Activated naive CD4-positive, alpha-beta T cell treated with anti-CD3 and anti-CD28 coated beads, Interleukin-2, amount 50 U/mL, for 16 hours (primary cell): ENCODE results near the gene GNG14.
"Not testable (repeated sequence)": the region's sequence is repeated elsewhere in the genome, so short reads cannot be mapped to it uniquely, and the experiment has no call there.

Source experiments
- DNase-seq: peaks from one replicate; pipeline ENCODE4 v3.0.0-alpha.2; 2020

The GNG14 gene

DNA sequence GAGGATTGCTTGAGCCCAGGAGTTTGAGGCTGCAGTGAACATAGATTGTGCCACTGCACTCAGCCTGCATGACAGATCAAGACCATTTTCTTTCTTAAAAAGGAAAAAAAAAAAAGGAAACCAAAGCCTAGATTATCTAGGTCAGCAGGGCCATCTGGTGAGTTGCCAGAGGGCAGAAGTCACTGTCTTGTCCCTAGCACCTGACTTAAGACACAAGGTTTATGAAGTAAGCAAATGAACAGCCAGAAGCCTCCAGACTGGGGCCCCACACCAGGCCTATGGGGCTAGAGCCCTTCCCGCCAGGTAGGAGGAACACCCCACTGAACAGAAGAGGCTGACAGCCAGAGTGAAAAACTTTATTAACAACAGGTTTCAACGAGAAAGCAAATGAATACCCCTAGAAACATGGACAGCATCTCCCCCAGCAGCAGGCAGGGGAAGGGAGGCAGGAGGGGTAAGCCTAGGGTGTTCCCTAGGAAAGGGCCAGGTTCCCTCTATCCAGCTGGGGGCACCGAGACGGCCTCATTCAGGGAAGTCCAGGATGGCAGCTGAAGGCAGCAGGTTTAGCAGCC is 20.0 kb upstream of the GNG14 start:
- no peak for DNase-seq

DNA sequence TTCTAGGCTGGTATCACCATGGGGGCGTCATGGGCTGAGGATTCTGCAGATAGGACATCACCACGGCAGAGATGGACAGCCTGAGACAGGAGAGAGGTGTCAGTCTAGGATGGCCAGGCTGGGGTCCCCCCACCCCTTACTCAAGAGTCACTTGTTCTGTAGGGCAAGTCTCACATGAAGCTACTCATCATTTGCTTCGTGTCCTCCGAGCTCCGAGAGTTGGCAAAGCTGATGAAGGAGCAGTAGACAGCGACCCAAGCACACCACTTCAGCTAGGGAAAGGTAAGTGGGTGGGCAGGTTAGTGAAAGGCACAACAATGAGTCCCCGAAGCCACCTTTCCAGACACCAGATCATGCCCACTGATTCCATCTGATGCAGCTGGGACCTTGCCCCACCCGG is 19.5 kb upstream of the GNG14 start:
- DNase-seq = no peak

DNA sequence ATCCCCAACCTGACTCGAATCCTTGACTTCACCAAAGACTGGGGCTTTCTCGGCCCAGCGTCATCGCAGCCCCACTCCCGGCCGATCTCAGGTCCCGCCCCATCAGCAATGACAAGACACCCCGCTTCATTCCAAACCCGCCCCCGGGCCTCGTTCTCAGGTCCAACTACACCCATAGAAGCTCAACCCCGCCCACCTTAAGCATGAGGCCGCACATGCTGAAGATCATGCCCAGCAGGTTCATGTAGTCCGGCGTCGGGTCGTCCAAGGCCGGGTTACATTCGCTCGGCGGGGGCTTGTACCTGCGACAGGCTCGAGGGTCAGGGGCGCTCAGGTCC is 18.9 kb upstream of the GNG14 start:
- DNase-seq = peak; percentile 76

DNA sequence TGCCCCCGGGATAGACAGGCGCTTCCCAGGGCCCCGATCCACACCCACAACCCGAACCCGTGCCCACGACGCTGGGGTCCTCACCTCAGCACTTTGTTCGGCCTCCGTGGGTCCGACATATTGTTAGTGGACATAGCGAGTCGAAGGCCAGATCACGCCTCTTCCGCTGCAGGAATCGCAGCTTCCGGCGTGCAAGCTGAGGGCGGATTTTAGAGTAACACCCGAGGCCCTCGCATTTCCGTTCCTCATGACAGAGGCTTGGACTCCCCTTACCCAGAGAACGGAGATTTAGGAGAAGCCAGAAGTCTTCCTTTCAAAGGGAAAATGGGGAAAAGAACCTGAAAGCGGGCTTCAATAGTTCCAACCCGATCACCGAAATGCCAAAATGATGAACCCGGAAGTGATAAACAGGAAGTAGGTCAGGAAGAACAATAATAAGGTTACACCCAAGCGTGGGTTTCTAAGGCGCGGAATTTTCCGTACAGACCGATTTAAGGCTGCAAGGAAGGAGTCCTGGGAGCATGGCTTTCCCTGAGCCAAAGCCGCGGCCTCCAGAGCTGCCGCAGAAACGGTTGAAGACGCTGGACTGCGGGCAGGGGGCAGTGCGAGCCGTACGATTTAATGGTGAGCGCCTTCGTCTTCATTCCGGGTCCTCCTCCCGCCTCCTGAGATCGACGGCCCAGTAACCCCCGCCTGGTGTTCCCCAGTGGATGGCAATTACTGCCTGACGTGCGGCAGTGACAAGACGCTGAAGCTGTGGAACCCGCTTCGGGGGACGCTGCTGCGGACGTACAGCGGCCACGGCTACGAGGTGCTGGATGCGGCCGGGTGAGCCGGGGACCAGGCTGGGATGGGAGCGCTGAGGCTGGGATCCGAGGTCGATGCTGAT is 18.3 kb upstream of the GNG14 start:
- DNase-seq = peak; percentile 74

DNA sequence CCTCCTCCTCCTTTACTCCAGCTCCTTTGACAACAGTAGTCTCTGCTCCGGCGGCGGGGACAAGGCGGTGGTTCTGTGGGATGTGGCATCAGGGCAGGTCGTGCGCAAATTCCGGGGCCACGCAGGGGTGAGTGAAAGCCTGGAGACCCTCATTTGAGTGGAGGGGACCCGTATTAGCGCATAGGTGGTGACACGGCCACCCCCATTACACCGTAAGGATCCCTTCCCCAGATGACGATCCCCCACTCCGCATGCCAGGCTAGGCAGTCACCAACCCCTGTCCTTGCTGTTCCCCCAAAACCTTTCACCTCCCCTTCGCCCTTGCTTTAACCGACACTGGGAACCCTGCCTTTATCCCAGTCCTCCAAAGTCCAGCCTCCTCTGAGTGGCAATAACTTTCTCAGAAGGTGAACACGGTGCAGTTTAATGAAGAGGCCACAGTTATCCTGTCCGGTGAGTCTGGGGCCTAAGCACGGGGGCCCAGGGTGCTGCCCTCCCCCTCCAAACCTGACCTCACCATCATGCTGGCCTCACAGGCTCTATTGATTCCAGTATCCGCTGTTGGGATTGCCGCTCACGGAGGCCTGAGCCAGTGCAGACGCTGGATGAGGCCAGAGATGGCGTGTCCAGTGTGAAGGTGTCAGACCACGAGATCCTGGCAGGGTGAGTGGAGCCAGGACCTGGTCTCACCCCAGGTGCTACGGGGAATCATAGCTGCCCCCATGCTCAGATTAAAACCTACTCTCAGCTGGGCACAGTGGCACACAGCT is 17.5 kb upstream of the GNG14 start:
- DNase-seq = no peak

DNA sequence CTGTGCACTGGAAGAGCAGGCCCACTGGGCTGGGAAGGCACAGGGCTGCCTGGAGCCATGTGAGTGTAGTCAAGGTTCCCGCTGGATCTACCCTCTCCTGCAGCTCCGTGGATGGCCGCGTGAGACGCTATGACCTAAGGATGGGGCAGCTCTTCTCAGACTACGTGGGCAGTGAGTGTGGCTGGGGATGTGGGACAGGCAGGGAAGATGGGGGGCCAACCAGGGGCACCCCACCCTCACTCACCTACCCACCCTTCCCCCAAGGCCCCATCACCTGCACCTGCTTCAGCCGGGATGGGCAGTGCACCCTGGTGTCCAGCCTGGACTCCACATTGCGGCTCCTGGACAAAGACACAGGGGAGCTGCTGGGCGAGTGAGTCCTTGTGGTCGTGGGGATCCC is 15.1 kb upstream of the GNG14 start:
- no peak for DNase-seq

DNA sequence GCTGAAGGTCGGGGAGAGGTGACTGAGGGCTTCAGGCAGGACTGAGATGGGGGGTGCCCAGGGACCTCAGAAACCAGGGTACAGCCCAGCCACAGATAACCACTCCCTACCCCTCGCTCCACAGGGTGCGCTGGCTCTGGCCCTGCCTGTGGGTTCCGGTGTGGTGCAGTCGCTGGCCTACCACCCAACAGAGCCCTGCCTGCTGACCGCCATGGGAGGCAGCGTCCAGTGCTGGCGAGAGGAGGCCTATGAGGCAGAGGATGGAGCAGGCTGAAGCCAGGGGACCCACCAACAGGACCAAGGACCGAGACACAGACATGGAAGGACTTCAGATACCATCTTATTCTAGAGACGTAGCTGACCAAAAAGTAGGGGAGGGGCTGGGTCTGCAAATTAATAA is 12.4 kb upstream of the GNG14 start:
- no peak for DNase-seq

DNA sequence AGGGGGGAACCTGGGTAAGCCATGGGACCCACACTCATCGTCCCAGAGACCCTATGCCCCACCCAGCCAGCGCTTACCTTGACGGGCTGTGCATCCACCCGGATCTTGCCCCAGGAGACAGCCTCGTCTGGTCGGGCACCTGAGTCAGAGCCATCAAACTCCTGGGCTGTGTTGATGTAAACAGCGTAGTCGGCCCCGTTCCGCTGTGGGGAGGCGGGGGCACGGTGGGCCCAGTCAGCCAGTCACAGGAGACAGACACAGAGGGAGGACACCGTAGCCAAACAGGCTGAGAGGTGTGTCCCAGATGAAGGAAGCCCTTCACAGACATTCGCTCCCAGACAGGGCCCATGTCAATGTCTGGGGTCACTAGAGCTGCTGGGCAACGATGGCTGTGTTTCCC is 11.9 kb upstream of the GNG14 start:
- DNase-seq = no peak

DNA sequence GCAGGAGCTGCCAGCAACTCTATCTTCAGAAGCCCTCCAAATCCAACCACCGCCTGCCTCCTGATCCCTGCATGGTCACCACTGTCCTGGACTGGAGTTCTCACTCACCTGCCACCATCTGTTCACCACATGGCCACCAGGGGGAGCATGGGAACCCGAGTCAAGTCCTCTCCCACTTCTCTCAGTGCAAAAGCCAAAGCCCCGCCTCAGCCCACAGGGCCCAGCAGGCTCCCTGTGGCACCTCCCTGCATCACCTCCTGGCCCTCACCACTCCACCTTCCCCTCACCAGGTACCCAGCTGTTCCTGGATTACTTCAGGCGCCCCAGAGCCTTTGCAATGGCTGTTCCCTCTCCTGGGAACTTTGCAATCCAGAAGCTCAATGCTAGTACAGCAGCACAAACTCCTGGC is 11.4 kb upstream of the GNG14 start:
- DNase-seq = peak; percentile 88

DNA sequence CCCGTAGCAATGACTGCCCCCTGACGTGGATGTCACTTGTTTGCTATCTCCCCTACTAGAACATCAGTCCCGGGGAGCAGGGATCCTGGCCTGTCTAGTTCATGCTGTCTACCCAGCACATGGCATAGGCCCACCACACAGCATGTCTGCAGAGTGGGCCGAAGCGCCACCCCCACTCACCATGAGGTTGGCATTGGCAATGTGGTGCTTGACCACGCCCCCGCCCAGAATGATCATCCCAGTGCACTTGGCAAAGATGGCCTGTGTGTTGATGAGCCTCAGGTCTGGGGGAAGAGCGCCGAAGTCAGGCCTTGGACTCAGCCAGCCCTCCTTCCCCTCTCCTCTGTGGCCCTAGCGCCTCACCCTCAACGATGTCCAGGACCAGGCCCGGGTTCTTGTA is 10.9 kb upstream of the GNG14 start:
- no peak for DNase-seq

DNA sequence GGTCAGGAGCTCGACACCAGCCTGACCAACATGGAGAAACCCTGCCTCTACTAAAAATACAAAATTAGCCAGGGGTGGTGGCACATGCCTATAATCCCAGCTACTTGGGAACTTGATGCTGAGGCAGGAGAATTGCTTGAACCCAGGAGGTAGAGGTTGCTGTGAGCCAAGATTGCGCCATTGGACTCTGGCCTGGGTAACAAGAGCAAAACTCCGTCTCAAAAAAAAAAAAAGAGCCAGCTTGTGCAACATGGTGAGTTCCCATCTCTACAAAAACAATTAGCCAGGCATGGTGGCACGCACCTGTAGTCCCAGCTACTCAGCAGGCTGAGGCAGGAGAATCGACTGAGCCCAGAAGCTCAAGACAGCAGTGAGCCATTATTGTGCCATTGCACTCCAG is 9.8 kb upstream of the GNG14 start:
- not testable (repeated sequence) for DNase-seq

DNA sequence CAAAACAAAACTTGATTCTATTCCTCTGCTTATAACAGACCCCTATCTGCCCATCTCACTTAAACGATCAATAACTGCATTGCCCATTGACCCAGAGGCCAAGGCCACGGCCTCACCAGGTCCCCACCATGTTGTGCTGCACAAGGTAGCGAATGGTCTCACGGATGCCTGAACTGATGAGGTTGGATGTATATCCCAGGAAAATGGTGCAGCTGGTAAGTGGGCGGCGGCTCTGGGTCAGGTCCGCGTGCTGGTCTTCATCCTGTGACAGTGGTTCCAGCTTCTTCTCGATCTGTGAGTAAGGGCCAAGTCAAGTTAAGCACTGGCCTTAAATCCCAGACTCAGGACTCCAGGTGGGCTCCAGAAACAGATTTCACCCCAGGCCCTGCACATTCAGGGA is 7.8 kb upstream of the GNG14 start:
- no peak for DNase-seq

DNA sequence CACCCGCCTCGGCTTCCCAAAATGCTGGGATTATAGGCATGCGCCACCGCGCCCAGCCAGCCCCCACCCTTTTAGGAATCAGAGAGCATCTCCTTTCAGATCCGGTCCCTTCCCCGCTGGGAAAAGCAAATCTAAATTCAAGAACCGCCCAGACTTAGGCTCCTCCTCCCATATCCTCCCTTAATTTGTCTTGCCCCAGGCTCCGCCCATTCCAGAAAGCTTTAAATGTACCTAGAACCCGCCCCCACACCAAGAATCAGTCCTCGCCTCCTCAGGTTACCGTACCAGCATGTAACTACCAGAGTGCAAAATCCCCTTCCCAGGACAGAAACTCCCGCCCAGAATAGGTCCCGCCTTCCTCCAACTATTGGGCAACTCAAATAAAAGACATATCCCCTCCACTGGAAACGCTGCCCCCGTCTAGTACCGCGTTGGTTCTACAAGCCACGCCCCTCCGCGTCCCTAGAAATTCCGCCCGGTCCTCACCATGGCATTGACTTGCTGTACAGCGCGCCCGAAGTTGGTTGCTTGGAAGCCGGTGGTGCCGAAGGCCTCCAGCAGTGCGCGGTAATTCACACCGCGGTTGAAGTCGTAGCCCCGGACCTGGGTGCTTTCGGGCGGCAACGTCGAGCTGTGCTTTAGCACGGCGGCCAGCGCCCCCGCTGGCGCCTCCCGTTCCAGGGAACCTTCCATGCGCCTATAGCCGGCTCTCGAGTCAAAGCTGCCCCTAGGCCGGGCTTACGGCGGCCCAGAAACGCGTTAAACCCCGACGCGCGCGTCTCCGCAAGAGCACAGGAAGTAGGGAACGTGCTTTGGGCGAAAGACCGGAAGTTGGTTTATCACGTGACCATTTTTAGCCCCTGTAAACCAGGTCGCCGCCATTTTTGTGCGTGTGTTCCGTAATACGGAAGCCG is 6.5 kb upstream of the GNG14 start, which contains the start of gene DHPS:
Gene DHPS, minus strand, starts transcription at position 807 of the 914 bp plus-strand sequence. Its CDS starts 114 bp downstream, at position 693.
- DNase-seq = peak; percentile 89

DNA sequence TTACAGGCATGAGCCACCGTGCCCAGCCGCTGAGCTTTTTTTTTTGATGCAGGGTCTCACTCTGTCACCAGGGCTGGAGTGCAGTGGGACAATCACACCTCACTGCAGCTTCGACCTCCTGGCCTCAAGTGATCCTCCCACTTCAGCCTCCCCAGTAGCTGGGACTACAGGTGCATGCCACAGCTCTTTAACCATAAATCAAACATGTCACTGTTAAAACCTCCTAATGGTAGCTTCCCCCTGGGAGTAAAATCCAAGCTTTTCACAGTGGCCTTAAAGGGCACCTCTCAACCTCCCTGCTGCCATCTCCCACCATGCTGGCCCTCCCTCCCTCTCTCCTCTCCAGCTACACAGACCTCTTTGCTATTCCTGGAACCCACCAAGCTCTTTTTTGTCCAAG is 2.0 kb upstream of the GNG14 start:
- no peak for DNase-seq

DNA sequence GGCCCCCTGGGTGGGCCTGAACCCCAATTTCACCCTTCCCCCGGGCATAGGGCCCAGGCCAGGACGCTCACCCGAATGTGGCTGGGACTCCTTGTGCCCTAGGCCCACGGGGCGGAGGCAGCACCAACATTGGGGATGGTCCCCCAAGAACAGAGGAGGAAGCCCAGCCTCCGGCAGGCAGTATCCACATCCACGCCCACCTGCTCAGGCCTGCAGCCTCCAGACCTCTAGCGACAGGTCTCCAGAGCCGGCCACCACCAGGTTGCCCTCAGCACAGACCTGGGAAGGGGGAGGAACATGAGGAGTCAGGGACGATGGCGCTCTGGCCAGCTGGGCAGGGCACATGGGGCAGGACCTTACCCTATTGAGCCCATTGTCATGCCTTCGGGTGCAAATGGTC is 1.2 kb downstream of the GNG14 start:
- DNase-seq = no peak

DNA sequence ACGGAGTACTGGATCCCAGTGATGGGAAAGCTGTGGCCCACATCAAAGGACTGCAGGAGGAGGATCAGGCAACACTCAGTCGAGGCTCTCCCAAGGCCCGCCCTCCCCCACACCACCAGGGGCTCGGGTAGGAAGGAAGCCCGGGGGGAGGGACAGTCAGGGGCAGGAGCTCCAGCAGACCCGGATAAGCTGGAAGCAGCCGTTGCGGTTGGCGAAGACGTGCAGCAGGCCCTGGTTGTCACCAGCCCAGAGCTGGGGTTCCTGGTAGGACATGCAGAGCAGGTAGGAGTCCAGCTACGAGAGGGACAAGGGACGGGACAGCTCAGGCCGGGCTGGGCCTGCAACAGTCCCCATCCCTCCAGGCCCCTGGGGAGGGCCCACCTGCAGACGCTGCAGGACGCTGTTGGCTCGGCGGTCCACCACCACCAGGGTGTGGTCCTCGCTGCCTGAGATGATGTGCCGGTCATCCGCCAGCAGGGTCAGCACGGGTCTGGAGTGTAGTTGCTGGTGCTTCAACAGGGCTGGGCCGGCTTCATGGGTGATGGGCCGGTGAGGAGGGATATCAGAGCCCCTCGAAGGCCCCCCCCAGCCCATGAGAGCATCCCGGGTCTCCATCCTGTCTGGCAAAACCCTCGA is 1.9 kb downstream of the GNG14 start:
- DNase-seq = no peak

DNA sequence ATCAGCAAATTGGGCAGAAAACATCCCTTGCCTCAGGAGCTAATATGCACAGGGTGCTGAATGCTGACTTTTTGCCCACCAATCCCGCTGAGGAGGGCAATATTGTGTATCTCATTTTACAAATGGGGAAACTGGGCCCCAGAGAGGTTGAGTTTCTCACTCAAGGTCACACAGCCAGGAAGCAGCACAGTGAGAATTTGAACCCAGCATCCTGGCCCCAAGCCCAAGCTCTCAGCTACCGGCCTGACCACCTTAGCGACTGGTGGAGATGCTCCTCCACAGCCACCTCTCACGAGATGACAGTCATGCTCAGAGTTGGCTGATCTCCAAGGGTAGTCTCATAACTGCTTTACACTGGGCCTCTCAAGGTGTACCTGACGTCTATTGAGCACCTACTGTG is 5.2 kb downstream of the GNG14 start:
- DNase-seq = no peak

DNA sequence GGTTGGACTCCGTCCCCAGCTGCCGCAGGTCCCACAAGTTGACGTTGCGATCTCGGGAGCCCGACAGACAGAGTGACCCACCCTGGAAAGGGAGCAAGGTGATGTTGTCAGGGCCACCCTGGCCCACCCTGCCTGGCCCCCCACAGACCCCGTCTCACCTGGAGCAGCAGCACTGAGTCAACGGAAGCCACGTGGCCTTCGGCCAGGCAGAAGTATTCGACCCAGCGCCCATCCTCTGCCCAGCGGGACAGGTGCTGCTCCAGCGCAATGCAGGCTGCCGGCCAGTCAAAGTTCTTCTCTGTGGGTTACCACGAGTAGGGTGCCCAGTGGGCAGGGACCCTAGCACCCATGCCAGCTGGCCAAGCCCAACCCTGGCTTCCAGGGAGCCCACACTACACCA is 6.8 kb downstream of the GNG14 start:
- no peak for DNase-seq

DNA sequence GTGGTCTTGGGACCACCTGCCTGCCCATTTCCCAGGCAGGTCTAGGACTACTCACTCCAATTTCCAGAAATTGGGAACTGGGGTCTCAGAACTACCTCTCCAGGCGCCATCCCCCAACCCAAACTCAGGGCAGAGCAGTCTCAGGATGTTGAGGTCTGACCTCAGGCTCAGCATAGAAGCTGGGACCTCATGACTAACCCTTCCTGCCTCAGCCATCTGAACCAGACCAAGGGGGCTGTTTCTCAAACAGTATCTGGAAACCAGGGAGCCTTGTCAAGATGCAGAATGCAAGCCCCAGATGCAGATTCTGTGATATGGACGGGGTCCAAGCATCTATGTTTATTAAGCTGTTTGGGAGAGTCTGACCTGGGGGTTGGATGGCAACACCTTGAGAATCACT is 7.3 kb downstream of the GNG14 start:
- DNase-seq = no peak

DNA sequence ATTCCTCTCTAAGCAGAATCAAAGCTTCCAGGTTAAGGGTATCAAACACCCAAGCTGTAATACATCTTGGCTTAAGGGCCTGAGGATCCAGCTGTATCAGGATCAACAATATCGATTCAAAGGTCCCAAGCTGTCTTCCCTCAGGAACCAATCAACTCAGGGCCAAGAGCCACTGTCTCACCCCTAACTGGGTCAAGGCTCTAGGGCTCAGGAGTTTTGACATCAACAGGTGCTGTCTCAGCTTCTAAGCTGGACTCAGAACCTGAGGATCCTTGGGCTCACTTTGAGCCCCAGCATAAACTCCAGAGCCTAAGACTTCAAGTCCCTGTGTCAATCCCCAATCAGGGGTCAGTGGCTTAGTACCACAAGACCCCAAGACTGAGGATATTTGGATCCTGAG is 7.7 kb downstream of the GNG14 start:
- no peak for DNase-seq

DNA sequence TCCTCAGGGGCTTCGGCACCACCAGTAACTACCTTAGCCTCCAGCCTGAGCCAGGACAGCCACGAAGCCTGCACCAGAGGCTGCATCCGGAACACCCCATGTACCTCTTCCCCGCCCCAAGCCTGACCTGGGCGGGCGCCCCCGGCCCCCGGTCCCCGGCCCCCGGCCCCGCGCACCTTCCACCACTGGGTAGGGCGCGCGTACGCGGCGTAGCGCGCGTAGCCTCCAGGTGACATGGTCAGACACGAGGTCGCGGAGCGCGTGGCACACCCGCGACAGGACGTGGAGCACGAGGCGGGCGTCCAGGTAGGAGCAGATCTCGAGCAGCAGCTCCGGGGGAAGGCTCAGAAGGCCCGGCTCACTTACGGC is 8.2 kb downstream of the GNG14 start:
- no peak for DNase-seq
